ENCODE data around the gene ACTL10. TPM values are rescaled to one million over a fixed set of nuclear protein-coding genes. Genes with fewer than 3 reads are reported as not detected.
"Not testable (repeated sequence)": the region's sequence is repeated elsewhere in the genome, so short reads cannot be mapped to it uniquely, and the experiment has no call there.

The ACTL10 gene
- total and polyA plus RNA-seq, 2 of the 13 experiments (the other 11 are each of a cell fraction or from before 2014, with no cell fraction given) = not detected

- TF ChIP-seq HOXA3 (CRISPR knock-in tag; IDR thresholded peaks at IDR 0.05) (peak; percentile 52; the same call in 1 of the 2 replicates), ZNF550 (CRISPR knock-in tag; IDR thresholded peaks at IDR 0.05; ENCODE audit: borderline replicate concordance) (0 out of 2 replicates have a peak, but pooled peaks have one; percentile 58), ZMYM3 (CRISPR knock-in tag; IDR thresholded peaks at IDR 0.05) (peak; percentile 59; the same call in 1 of the 2 replicates), CHD4 (IDR thresholded peaks at IDR 0.05; ENCODE audit: borderline replicate concordance, low read length) (0 out of 2 replicates have a peak, but pooled peaks have one; percentile 11), FOXO4 (CRISPR knock-in tag; conservative IDR thresholded peaks at IDR 0.05) (0 out of 2 replicates have a peak, but pooled peaks have one; percentile 64), ZNF891 (CRISPR knock-in tag; IDR thresholded peaks at IDR 0.05) (peak; percentile 58; the same call in 1 of the 2 replicates), HDAC1 (CRISPR knock-in tag; IDR thresholded peaks at IDR 0.05) (0 out of 2 replicates have a peak, but pooled peaks have one; percentile 23), NRL (CRISPR knock-in tag; IDR thresholded peaks at IDR 0.05; ENCODE audit: borderline replicate concordance) (0 out of 2 replicates have a peak, but pooled peaks have one; percentile 37), ZFX (CRISPR knock-in tag; IDR thresholded peaks at IDR 0.05; ENCODE audit: low read depth) (peak; percentile 51; the same call in 1 of the 2 replicates), ZBTB38 (CRISPR knock-in tag; IDR thresholded peaks at IDR 0.05) (peak; percentile 99), SALL1 (CRISPR knock-in tag; IDR thresholded peaks at IDR 0.05) (peak; percentile 26; the same call in 1 of the 2 replicates), ZNF710 (CRISPR knock-in tag; IDR thresholded peaks at IDR 0.05; ENCODE audit: borderline replicate concordance) (peak; percentile 59; the same call in 1 of the 2 replicates)
- TF ChIP-seq, protein P1, sequence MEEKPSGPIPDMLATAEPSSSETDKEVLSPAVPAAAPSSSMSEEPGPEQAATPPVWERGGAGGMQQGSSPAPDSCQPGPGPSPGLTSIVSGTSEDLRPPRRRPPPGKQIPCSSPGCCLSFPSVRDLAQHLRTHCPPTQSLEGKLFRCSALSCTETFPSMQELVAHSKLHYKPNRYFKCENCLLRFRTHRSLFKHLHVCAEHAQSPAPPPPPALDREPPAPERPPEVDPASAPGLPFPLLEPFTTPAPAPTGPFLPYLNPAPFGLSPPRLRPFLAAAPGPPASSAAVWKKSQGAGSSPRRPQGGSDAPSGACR (CRISPR knock-in tag; IDR thresholded peaks at IDR 0.05) = peak; percentile 79; the same call in 1 of the 2 replicates
- TF ChIP-seq, protein P2, sequence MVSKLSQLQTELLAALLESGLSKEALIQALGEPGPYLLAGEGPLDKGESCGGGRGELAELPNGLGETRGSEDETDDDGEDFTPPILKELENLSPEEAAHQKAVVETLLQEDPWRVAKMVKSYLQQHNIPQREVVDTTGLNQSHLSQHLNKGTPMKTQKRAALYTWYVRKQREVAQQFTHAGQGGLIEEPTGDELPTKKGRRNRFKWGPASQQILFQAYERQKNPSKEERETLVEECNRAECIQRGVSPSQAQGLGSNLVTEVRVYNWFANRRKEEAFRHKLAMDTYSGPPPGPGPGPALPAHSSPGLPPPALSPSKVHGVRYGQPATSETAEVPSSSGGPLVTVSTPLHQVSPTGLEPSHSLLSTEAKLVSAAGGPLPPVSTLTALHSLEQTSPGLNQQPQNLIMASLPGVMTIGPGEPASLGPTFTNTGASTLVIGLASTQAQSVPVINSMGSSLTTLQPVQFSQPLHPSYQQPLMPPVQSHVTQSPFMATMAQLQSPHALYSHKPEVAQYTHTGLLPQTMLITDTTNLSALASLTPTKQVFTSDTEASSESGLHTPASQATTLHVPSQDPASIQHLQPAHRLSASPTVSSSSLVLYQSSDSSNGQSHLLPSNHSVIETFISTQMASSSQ (IDR thresholded peaks at IDR 0.05; ENCODE audit: low read depth) = not testable (repeated sequence)
- TF ChIP-seq, protein P2 (CRISPR knock-in tag; IDR thresholded peaks at IDR 0.05; ENCODE audit: borderline replicate concordance) = 0 out of 2 replicates have a peak, but pooled peaks have one; percentile 16
- TF ChIP-seq, protein P3, sequence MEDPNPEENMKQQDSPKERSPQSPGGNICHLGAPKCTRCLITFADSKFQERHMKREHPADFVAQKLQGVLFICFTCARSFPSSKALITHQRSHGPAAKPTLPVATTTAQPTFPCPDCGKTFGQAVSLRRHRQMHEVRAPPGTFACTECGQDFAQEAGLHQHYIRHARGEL (CRISPR knock-in tag; IDR thresholded peaks at IDR 0.05) = 0 out of 2 replicates have a peak, but pooled peaks have one; percentile 65
- TF ChIP-seq, protein P4, sequence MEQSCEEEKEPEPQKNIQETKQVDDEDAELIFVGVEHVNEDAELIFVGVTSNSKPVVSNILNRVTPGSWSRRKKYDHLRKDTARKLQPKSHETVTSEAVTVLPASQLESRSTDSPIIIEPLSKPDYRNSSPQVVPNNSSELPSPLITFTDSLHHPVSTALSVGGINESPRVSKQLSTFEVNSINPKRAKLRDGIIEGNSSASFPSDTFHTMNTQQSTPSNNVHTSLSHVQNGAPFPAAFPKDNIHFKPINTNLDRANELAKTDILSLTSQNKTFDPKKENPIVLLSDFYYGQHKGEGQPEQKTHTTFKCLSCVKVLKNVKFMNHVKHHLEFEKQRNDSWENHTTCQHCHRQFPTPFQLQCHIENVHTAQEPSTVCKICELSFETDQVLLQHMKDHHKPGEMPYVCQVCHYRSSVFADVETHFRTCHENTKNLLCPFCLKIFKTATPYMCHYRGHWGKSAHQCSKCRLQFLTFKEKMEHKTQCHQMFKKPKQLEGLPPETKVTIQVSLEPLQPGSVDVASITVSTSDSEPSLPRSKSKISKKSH (CRISPR knock-in tag; IDR thresholded peaks at IDR 0.05; ENCODE audit: borderline replicate concordance) = peak; percentile 30
These were observed 34.1 kb downstream of the ACTL10 start (continued) for GRCh38 chr20:33700696-33701441.
